ENCODE measurements around the gene CAMSAP3. TPM values are rescaled to one million over a fixed set of nuclear protein-coding genes. Genes with fewer than 3 reads are reported as not detected.

Gene CAMSAP3
- polyA plus RNA-seq, 1 donor = 0.45 TPM

GRCh38 chr19:7652061-7652641 lies 56.5 kb downstream of the CAMSAP3 start:
- DNase-seq = peak; percentile 80

- DNase-seq = no peak
Observed at GRCh38 chr19:7654401-7654800, 58.7 kb downstream of the CAMSAP3 start.

- no peak for DNase-seq
Observed at GRCh38 chr19:7655581-7655980, 59.9 kb downstream of the CAMSAP3 start.

GRCh38 chr19:7657131-7657751 lies 61.6 kb downstream of the CAMSAP3 start:
- DNase-seq = no peak

- DNase-seq = no peak
Observed at GRCh38 chr19:7658219-7658686, 62.6 kb downstream of the CAMSAP3 start.

- no peak for DNase-seq
Observed at GRCh38 chr19:7661744-7662538, 66.3 kb downstream of the CAMSAP3 start.

- DNase-seq = no peak
Observed at GRCh38 chr19:7662657-7663056, 67.0 kb downstream of the CAMSAP3 start.

- no peak for DNase-seq
Observed at GRCh38 chr19:7663706-7664105, 68.0 kb downstream of the CAMSAP3 start.

- DNase-seq = peak; percentile 82
Observed at GRCh38 chr19:7665076-7665475, 69.4 kb downstream of the CAMSAP3 start.

Other genes starting within 250 kb of the CAMSAP3 start
- gene ARHGEF18, start 246.9 kb upstream of the CAMSAP3 start, polyA plus RNA-seq (ENCODE audit: insufficient read length) = 15.7 TPM
- gene PEX11G, start 106.8 kb upstream of the CAMSAP3 start, polyA plus RNA-seq (ENCODE audit: insufficient read length) = 4.0 TPM
- 61.8 TPM for gene ZNF358, start 79.8 kb upstream of the CAMSAP3 start, polyA plus RNA-seq (ENCODE audit: insufficient read length)
- 16.4 TPM for gene MCOLN1, start 73.2 kb upstream of the CAMSAP3 start, polyA plus RNA-seq (ENCODE audit: insufficient read length)
- gene PNPLA6, start 60.1 kb upstream of the CAMSAP3 start, polyA plus RNA-seq (ENCODE audit: insufficient read length) = 34.7 TPM
- gene XAB2, start 33.7 kb downstream of the CAMSAP3 start, polyA plus RNA-seq (ENCODE audit: insufficient read length) = 33.1 TPM
- 52.4 TPM for gene PET100, start 33.9 kb downstream of the CAMSAP3 start, polyA plus RNA-seq (ENCODE audit: insufficient read length)
- not detected for gene PCP2, start 37.9 kb downstream of the CAMSAP3 start, polyA plus RNA-seq (ENCODE audit: insufficient read length)
- gene STXBP2, start 41.2 kb downstream of the CAMSAP3 start, polyA plus RNA-seq (ENCODE audit: insufficient read length) = 6.7 TPM
- gene RETN, start 73.2 kb downstream of the CAMSAP3 start, polyA plus RNA-seq (ENCODE audit: insufficient read length) = 1.3 TPM
- 0.25 TPM for gene MCEMP1, start 81.2 kb downstream of the CAMSAP3 start, polyA plus RNA-seq (ENCODE audit: insufficient read length)
- gene TRAPPC5, start 85.0 kb downstream of the CAMSAP3 start, polyA plus RNA-seq (ENCODE audit: insufficient read length) = 42.8 TPM
- gene FCER2, start 106.3 kb downstream of the CAMSAP3 start, polyA plus RNA-seq (ENCODE audit: insufficient read length) = 0.65 TPM
- not detected for gene CLEC4G, start 136.2 kb downstream of the CAMSAP3 start, polyA plus RNA-seq (ENCODE audit: insufficient read length)
- 2.4 TPM for gene CD209, start 151.7 kb downstream of the CAMSAP3 start, polyA plus RNA-seq (ENCODE audit: insufficient read length)
- not detected for gene CLEC4M, start 167.4 kb downstream of the CAMSAP3 start, polyA plus RNA-seq (ENCODE audit: insufficient read length)
- gene EVI5L, start 234.4 kb downstream of the CAMSAP3 start, polyA plus RNA-seq (ENCODE audit: insufficient read length) = 17.6 TPM

Measured in hindlimb muscle (tissue), 1 donor.